GM10266 (cell line): Measurements from ENCODE around the gene TRIM34.

ENCODE experiments used
- DNase-seq: peaks from one replicate; pipeline ENCODE4 v3.0.0; 2012; ENCODE audit errors: extremely low spot score
- CTCF ChIP-seq: IDR thresholded peaks from 2 replicates; pipeline ENCODE4 v1.5.1; 2012; ENCODE audit warnings: mild to moderate bottlenecking, low read depth; ENCODE audit not compliant: control insufficient read depth, insufficient read depth; ENCODE audit errors: missing control alignments

Gene TRIM34

DNA sequence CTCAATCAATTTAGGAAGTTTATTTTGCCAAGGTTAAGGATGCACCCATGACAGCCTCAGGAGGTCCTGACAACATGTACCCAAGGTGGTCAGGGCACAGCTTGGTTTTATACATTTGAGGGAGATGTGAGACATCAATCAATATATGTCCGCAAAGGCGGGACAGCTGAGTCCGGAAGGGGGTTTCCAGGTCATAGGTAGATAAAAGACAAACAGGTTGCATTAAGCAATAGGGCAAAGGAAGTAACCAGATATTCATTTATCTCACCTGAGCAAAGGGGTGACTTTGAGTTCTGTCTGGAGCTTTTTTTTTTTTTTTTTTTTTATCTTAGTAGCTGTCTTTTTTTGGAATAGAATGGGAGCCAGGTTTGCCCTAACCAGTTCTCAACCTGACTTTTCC is 2.0 kb upstream of the TRIM34 start:
- DNase-seq, result no peak
- no peak for TF ChIP-seq CTCF

DNA sequence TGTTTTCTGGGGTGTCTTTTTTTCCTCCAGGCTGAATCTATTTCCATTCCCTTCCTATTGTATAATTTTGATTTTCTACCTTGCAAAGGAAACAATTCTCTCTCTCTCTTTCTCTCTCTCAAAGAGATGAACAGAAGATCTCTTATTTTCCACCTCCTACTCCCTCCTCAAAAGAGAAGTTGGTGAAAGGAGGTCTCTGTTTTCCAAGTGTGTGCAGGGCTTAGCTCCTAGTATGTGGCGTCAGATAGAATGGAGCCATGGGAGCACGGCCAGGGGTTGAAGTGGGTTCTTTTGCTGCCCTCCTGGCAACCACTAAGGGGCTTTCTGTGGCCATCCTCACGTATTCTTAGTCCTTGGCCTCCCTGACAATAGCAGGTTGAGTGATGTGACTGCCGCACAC is 480 bp downstream of the TRIM34 start:
- no peak for TF ChIP-seq CTCF
- no peak for DNase-seq

- DNase-seq, result no peak
Observed at GRCh38 chr11:5626196-5626595, 1.4 kb downstream of the TRIM34 start.

GRCh38 chr11:5631417-5631816 is 6.6 kb downstream of the TRIM34 start:
- TF ChIP-seq CTCF, result no peak
- DNase-seq, result no peak

More at GRCh38 chr11:5626196-5626595, 1.4 kb downstream of the TRIM34 start:
- TF ChIP-seq CTCF, result no peak

DNA sequence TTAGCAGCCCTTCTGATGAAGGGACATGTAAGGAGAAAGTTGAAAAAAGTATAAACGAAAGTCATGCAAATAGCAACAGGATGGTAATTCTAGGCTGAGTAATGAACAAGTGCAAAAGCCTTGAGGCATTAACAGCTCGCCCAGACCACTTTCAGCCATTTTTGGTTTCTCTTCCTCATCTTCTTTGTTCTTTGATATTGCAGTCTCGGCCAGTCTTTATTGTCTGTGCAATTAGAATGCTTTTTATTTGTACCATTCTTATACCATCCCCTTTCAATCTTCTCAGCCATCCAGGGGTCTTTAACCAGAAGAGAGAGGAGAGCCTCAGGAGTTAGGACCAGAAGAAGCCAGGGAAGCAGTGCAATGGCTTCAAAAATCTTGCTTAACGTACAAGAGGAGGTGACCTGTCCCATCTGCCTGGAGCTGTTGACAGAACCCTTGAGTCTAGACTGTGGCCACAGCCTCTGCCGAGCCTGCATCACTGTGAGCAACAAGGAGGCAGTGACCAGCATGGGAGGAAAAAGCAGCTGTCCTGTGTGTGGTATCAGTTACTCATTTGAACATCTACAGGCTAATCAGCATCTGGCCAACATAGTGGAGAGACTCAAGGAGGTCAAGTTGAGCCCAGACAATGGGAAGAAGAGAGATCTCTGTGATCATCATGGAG is 7.3 kb downstream of the TRIM34 start:
- DNase-seq, result peak; percentile 61
- TF ChIP-seq CTCF, result no peak

GRCh38 chr11:5639953-5640352 is 15.2 kb downstream of the TRIM34 start:
- DNase-seq, result no peak
- no peak for TF ChIP-seq CTCF

GRCh38 chr11:5643585-5643984 is 18.8 kb downstream of the TRIM34 start:
- no peak for TF ChIP-seq CTCF
- DNase-seq, result no peak
